ENCODE measurements around the gene NRDC.

- TF ChIP-seq MAX (CRISPR knock-in tag; IDR thresholded peaks at IDR 0.05) (no peak), CTCF (IDR thresholded peaks at IDR 0.05 in 2 of 3, conservative IDR thresholded peaks at IDR 0.05 in 1 of 3; ENCODE audit: insufficient read depth in 2 of 3, low read depth in 1 of 3, low read length in 3 of 3) (no peak), ZNF395 (CRISPR knock-in tag; IDR thresholded peaks at IDR 0.05) (no peak), RFX5 (IDR thresholded peaks at IDR 0.05; ENCODE audit: low read depth, low read length) (no peak), FOXA1 (IDR thresholded peaks at IDR 0.05; ENCODE audit: borderline replicate concordance) (no peak)
Measured at GRCh38 chr1:51750218-51750617, 128.3 kb downstream of the NRDC start.
